ENCODE measurements around the gene EBI3.
"Not testable (repeated sequence)": the region's sequence is repeated elsewhere in the genome, so short reads cannot be mapped to it uniquely, and the experiment has no call there.

The EBI3 gene

DNA sequence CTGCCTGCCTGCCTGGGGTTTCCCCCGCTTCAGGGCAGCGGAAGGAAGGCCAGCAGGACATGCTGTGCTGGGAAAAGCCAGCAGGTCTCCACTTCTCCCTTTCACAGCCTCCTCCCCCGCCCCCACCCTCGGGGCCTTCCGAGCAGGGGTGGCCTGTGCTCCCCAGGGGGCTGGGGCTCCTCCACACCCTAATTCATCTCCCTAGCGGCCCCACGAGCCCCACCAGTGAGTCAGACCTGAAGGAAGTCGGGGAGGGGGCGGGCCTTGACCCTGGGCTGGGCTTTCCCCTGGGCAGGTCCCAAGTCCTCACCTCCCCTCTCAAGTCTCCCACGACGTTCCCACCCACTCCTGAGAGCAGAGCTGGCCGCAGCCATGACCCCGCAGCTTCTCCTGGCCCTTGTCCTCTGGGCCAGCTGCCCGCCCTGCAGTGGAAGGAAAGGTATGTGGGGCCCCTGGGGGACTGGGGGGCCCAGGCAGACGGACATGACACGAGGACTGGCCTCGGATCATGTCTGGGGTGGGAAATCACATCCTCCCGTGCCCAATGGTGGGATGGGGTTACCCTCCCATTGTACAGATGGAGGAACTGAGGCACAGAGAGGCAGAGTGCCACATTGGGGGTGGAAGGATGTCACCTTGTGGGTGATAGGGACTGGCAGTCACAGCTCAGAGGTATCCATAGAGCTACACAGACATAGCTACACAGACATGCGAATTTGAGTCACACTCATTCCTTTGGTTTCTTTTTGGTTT, at the start of gene EBI3:
Gene EBI3 (plus strand): TSS at position 345 of the 753 bp plus-strand sequence. CDS start 28 bp downstream, at position 373.
- DNase-seq: no peak

DNA sequence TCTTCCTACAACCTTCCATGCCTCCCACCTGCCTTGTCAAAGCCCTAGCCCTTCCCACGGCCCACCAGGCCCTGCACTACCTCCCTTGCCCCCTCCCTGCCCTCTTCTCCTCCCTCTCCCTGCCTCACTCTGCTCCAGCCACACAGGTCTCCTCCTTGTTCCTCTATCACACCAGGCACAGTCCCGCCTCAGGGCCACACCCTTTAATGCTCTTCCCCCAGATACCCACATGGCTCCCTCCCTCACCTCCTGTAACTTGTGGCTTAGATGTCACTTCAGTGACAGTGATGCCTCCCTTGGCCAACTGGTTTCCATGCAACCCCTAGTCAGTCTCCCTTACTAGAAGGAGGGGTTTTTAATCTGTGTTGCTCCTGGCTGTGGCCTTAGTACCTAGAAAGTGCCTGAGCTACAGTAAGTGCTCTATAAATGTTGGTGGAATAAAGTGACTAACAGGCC, 48.2 kb upstream of the EBI3 start:
- DNase-seq: no peak

DNA sequence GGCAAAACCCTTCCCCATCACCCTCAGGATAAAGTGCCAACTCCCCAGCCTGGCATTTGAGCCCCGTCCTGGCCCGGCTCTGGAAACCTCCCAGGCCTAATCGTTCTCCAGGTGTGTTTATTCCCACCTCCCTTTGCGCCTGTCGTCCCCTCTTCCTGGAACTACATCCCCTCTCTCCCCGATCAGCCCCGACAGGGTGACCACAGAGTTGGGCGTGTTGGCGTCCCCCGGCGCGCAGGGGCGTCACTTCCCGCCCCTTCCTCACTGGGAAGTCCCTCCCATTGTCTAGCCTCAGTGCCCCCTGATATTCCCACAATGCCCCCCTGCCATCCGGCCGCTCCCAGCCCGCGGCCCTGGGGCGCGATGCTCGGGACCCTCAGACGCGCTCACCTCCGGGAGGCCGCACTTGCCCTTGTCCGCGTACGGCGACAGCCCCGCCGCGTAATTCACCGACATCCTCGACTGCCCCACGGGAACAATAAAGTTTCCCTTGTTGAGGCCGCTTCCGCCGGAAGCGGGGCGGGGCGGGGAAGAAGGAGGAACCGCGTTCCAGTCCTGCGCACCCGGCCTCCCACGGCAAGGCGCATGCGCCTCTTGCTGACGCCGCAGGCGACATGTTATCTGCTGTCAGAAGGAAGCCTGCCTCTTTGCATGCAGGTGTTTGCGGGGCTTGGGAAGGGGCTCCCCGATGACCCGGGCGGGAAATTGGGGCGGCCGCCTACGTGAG, 47.1 kb upstream of the EBI3 start, which contains the start of the genes ANKRD24 and SIRT6:
Gene ANKRD24 (plus strand): TSS at position 606 of the 727 bp plus-strand sequence. CDS start 3,737 bp downstream, outside the sequence.
Gene SIRT6 (minus strand): TSS at position 480 of the 727 bp plus-strand sequence. CDS start 24 bp downstream, at position 456.
- peak; percentile 69 for DNase-seq

DNA sequence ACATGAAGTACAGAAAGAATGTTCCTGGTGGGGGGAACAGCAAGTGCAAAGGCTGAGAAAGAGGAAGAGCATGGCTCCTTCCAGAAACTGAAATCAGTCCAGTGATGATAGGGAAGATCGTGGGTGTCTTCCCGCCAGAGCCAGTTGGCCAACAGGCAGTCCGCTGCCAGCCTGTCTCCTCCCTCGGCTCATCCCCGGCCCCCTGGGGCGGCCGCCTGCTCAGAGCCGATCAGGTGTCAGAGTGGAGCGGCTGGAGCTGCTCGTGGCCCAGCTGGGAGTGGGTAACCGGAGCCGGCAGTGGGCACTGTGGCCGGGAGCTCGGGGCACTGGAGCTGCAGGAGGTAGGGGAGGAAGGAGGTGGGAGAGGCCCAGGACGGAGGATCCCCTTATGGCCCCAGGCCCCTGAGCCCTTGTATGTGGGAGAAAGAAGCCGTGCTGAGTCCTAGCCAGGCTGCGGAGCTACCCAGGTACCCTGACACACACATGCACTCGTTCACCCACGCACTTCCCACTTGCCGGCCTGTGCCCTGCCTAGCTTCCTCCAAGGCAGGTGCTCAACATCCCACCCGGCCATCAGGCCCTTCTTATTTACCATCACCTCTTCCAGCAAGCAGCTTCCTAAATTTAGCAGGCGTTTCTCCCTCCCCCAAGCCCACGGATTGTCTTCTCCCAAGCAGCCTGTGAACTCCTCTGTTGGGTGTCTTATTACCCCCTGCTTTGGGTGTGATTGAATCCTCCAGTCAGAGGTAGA, 45.2 kb upstream of the EBI3 start:
- DNase-seq: peak; percentile 20

DNA sequence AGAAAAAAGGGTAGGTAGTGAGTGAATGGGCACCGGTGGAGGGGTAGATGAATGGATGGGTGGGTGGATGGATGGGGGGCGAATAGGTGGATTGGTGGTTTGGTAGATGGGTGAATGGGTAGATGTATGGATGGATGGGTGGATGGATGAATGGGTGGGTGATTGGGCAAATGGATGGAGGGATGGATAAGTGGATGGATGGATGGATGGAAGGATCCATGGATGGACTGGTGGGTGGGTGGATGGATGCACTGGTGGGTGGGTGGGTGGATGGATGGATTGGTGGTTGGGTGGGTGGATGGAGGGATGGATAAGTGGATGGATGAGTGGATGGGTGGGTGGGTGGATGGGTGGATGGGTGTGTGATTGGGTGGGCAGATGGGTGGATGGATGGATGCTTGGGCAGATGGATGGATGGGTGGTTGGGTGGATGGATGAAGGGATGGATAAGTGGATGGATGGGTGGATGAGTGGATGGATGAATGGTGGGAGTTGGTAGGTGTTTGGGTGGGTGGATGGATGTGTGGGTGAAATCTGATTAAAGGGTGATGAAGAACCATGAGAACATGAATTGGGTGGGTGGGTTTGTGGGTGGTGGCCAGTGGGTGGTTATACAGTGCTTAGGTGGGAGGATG, 44.5 kb upstream of the EBI3 start:
- no peak for DNase-seq

DNA sequence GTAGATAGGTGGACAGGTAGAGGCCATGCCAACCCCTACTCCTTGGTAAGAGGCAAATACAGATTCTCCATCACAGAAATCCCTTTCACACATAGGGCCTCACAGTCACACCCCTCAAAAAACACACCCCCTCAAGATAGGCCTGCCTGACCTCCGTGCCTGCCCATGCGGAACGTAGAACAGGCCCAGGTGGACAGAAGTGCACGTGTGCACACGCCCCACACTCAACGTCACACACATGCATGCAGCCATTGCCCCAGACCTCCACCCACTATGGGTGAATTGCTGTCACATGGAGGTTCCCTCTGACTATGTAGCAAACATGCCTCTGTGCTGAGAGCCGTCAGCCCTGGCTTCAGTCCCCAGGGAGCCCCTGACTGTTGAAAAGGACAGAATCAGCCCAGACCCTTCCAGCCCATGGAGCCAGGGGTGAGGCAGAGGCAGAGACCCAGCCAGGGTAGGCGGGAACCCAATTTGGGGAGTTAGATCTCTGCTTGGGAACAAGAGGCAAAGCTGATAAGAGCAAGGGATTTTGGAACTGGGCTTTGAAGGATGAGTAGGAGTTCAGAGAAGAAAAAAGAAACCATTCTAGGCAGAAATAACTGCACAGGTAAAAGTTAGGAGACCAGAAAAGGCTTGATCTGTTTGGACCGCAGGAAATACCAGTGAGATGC, 43.8 kb upstream of the EBI3 start:
- DNase-seq: no peak

DNA sequence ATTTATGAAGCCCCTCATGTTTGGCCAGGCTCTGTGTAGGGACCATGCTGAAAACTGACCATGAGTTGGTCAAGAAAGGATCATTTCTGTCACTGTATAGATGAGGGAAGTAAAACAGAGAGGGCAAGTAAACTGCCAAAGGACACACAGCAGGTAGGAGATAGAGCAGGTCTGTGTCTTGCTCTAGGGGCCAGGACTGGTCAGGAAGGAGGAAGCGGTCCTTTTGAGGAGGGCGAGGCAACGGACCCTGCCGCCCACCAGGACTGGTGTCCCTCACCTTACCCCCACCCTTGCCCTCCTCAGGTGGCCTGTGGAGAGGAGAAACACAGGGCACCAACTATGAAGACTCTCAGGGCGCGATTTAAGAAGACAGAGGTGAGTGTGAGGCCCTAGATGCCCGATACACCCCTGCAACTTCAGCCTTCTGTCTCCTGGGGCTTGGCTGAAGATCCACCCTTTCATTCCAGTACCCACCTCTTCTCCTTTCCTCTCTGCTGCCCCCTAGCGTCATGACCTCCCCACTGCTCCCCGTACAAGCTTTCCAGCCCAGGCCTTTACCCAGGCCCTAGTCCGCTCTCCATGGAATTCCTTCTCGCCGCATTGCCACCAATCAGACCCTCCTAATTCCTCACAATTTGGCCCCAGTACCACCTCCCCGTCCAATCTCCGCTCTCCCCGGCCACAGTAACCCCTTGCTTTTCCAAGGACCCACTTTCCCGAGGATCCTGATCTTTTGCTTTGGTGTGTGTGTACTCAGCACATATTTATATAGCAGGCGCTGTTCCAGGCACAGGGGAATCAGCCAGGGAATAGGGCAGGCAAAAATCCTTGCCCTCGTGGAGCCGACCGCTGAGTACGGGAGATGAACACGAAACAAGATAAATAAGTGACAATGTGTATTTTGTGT, 43.0 kb upstream of the EBI3 start:
- peak; percentile 78 for DNase-seq

DNA sequence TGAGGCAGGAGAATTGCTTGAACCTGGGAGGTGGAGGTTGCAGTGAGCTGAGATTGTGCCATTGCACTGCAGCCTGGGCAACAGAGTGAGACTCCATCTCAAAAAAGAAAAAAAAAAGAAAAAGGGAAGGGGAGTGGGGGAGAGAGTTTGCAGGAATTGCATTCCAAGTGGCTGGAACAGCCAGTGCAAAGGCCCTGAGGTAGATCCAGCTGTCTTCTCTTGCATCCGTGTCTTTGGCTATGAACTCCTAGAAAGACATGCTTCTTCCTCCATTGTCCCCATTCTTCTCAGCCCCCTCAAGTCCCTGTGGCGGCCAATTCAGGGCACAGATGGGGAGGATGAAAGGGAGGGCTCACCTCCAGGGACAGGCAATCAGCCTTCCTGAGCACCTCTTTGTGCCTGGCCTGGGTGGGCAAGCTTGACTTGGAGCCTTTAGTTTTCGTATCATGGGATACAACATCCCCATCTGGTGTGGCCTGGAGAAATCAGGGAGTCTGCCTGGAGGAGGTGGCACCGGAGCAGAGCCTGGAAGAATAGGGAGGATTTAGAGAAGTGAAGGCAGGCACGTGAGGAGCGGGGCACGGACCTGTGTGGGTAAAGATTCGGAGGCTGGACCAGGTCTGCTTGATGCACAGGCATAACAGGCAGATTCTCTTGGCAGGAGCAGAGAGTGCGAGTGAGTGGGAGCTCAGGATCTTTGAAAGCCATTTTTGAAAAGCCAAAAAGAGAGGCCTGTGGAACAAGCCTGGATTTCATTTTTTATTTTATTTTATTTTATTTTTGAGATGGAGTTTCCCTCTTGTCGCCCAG, 41.8 kb upstream of the EBI3 start:
- DNase-seq: no peak

DNA sequence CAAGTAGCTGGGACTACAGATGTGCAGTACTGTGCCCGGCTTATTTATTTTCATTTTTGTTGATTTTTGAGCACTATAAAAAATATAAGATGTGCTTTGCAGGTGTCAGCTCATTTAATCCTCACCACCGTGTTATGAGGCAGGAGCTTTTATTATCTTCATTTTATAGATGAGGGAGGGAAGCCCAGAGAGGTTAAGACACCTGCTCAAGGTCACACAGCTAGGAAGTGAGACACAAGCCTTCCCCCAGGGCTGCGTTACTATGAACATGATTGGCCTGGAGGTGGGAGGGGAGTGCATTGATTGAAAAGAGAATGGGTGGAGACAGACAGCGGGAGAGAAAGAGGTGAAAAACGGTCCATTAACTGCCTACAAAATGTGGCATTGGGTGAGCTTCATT, 39.7 kb upstream of the EBI3 start:
- DNase-seq: no peak

DNA sequence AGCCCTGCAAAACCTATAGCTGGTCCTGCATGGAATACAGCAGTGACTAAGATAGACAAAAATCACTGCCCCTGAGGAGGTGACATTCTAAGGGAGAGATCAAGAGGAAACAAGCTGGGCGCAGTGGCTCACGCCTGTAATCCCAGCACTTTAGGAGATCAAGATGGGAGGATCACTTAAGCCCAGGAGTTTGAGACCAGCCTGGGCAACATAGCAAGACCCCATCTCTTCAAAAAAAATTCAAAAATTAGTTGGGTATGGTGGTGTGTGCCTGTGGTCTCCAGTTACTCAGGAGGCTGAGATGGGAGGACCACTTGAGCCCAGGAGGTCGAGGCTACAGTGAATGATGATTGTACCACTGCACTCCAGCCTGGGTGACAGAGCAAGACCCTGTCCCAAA, 36.8 kb upstream of the EBI3 start:
- DNase-seq: not testable (repeated sequence)

DNA sequence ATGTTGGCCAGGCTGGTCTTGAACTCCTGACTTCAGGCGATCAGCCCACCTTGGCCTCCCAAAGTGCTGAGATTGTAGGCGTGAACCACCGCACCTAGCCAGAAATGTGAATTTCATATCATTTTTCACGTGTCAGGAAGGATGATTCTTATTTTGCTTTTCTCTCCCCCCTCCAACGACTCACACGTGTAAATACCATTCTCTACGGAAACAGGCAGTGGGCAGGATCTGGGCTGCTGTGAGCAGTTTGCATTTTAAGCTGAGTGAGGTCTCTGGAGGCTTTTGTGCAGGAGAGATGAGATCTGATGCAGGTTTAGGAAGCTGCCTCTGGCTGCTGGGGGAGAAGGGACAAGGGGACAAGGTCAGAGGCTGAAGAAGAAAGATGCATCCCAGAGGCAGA, 35.0 kb upstream of the EBI3 start:
- no peak for DNase-seq

DNA sequence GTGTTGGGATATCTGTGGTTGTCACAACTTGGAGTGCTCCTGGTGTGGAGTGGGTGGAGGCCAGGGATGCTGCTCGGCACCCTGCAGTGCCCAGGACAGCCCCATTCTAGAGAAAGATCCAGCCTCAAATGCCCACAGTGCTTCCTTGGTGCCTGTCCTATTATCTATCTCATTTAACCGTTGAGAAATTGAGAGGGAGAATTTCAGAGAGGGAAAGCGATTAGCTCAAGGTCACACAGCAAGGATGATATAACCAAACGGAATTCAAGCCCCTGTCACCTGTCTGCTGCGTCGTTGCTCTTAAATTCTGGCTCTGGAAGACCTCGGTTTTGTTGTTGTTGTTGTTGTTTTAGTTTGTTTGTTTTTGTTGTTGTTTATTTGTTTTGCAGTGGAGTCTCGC, 33.3 kb upstream of the EBI3 start:
- no peak for DNase-seq

DNA sequence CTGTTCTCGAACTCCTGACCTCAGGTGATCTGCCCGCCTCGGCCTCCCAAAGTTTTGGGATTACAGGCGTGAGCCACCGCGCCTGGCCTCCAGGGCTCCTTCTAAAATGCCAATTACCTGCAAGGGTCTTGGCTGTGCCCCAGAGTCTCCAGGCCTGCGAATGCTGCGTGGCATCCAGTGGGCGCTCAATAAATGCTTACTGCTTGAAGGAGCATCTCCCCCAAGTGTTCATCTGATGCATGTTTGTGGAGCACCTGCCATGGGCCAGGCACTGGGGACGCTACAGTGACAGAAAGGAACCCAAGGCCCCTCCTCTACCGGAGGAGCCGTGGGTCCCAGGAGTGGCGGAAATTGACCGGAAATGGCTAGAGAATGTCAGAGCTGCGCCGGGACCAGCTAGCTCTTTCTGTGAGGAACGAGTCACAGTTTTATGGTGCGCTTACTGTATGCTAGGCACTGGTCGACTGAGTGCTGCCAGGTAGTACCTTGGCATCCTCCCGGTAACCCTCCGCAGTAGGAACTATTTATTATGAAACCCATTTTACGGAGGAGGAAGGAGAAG, 32.7 kb upstream of the EBI3 start:
- DNase-seq: no peak

DNA sequence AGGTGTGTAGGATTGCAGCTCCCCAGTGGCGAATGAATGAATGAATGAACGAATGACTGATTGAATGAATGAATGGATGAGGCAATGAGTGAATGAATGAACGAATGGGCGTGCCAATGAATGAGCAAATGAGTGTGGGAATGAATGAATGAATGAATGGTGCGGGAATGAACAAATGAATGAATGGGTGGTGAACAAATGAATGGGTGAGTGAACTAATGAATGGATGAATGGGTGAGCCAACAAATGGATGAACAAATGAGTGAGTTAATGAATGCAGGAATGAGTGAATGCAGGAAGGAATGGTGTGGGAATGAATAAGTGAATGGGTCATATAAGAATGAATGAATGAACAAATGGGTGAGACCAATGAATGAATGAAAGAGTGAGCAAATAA, 32.1 kb upstream of the EBI3 start:
- no peak for DNase-seq

DNA sequence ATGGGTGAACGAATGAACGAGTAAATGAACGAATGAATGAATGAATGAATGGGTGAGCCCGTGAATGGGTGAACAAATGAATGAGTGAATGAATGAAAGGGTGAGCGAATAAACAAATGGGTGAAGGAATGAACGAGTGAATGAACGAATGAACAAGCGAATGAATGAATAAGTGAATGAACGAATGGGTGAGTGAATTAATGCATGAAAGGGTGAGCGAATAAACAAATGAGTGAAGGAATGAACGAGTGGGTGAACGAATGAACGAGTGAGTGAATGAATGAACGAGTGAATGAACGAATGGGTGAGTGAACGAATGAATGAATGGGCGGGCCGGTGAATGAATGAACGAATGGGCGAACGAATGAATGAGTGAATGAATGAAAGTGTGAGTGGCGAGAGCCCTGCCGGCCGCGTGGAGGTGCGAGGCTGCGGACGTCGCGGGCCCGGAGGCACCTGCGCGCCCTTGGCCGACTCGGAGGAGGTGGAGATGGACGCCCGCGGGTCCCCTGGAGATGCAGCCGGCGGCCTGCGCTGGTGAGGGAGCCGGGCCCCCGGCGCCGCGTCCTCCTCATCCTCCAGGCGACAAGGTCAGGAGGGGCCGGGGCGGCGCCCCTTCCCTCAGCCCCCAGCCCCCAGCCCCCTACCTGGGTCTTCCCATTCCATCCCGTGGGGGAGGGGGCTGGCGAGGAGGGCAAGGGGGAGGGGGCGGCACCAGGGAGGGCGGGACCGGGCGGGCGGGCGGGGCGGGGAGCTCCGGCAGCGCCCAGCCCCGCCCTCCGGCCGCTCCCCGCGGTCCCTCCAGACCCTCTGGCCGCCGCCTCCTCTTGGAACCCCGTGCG, 31.5 kb upstream of the EBI3 start:
- DNase-seq: no peak

DNA sequence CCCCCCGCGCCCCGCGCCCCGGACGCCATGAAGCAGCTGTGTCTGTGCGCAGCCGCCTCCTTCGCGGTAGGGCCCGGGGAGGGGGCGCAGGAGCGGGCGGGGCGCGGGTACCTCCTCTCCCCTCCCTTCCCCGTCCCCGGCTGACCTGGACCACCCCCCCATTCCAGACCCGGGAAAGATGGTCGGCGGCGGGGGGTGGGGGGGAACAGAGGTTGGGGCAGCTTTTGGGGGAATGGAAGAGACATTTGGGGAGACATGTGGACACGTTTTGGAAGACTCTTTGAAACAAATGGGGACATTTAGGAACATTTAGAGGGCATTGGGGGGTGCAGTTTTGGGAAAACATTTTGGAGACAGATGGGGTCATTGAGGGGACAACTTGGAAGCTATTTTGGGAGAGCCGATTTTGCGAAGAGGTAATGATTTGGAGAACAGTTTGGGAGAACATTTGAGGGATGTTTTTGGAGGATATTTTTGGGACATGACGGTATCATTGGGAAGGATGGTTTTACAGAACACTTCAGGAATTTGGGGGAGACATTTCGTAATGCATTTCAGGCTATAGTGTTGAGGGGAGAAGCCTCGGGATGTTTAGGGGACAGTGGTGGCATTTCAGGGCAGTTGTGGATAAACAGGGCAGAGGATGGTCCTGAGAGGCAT, 30.7 kb upstream of the EBI3 start:
- no peak for DNase-seq

DNA sequence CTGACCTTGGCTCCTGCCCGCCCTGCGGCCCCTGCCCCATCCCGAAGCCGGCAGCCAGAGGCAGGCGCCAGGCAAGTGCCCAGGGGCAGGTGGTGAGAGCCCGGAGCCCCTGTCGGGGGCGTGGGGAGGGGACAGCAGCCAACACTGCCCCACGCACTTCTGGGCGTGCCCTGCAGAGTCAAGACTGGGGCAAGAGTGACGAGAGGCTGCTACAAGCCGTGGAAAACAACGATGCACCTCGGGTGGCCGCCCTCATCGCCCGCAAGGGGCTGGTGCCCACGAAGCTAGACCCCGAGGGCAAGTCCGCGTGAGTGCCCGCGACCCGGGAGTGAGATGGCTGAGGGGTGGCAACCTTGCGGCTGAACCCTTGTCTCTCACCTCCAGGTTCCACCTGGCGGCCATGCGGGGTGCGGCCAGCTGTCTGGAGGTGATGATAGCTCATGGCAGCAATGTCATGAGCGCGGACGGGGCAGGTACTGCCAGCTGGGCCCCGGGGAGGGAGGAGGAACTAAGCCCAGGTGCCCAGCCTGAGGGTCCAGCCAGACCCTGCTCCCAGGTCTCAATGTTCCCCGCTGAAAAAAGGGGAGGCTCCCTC, 29.5 kb upstream of the EBI3 start:
- DNase-seq: no peak

DNA sequence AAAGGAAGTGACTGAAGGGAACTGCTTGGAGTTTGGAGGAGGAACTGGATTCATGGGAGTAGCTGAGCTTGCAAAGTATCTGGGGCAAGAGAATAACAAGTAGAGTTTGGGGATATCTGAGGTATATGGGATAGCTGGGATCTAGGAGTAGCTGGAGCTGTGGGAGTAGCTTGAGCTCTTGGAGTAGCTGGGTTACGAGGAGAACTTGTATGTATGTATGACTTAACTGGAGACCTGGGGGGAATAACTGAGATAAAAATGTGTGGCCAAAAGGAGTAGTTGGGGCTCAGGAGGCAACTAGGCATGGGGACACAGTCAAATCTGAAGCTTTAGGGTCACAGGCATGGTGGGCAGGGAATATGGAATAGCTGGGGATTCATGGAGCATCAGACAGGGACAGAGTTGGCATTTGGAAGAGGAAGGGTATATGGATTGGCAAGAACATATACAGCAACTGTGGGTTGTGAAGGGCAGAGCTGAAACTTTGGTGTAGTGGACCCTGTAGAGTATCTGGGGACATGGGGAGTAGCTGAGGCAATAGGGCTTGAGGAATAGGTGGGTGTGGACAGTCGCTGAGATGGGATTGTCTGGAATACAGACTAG, 28.3 kb upstream of the EBI3 start:
- DNase-seq: no peak
